GM23338 (cell line): ENCODE results near the gene COL18A1. TPM values are rescaled to one million over a fixed set of nuclear protein-coding genes. Genes with fewer than 3 reads are reported as not detected.
A peak's percentile ranks its signal among the peaks of the same experiment; 100 is the strongest.

Experiments used
- ATAC-seq: fragments of 200-7000 bp; cut with Tn5 transposase; 3 replicates; pipeline ENCODE4 v1.9.1; 2020
- DNase-seq: peaks from one replicate; pipeline ENCODE4 v3.0.0-alpha.2; 2015; ENCODE audit warnings: low spot score
- H2AFZ ChIP-seq: fragments of 200-600 bp; sonication (generic); 2 replicates; pipeline ENCODE4 v1.8.0; 2016; ENCODE audit warnings: antibody characterized with exemption, mild to moderate bottlenecking, moderate library complexity
- H3F3A ChIP-seq: fragments of 200-600 bp; sonication (generic); replicated peaks from 2 replicates; pipeline ENCODE4 v1.8.0; 2017; ENCODE audit warnings: antibody characterized with exemption, mixed run types, low read depth
- H3K27ac ChIP-seq: fragments of 200-600 bp; sonication (generic); 2 replicates; pipeline ENCODE4 v1.6.1; 2016; ENCODE audit warnings: low read depth
- H3K27me3 ChIP-seq: fragments of 200-600 bp; sonication (generic); 2 replicates; pipeline ENCODE4 v1.8.0; 2016; ENCODE audit warnings: mild to moderate bottlenecking, mixed run types, moderate library complexity; ENCODE audit not compliant: insufficient read depth
- H3K36me3 ChIP-seq: fragments of 200-600 bp; sonication (generic); 2 replicates; pipeline ENCODE4 v1.8.0; 2016; ENCODE audit warnings: mild to moderate bottlenecking; ENCODE audit not compliant: insufficient read depth
- H3K4me1 ChIP-seq: fragments of 200-600 bp; sonication (generic); 2 replicates; pipeline ENCODE4 v1.8.0; 2016; ENCODE audit warnings: mild to moderate bottlenecking, moderate library complexity; ENCODE audit not compliant: insufficient read depth
- H3K4me2 ChIP-seq: fragments of 200-600 bp; sonication (generic); 2 replicates; pipeline ENCODE4 v1.7.1; 2017; ENCODE audit warnings: mixed run types
- H3K4me3 ChIP-seq: fragments of 200-600 bp; sonication (generic); 2 replicates; pipeline ENCODE4 v1.6.1; 2016; ENCODE audit warnings: mixed run types
- H3K79me2 ChIP-seq: fragments of 200-600 bp; sonication (generic); replicated peaks from 2 replicates; pipeline ENCODE4 v1.8.0; 2017; ENCODE audit warnings: mild to moderate bottlenecking; ENCODE audit not compliant: insufficient read depth
- H3K9me2 ChIP-seq: fragments of 200-600 bp; sonication (generic); 2 replicates; pipeline ENCODE4 v1.8.0; 2017; ENCODE audit not compliant: insufficient read depth
- H4K20me1 ChIP-seq: fragments of 200-600 bp; sonication (generic); replicated peaks from 2 replicates; pipeline ENCODE4 v1.8.0; 2017; ENCODE audit warnings: mild to moderate bottlenecking; ENCODE audit not compliant: insufficient read depth
- H3K27ac Mint-ChIP-seq: 2 replicates; pipeline ENCODE4 v1.8.0; 2020; ENCODE audit warnings: inconsistent platforms, mild to moderate bottlenecking, moderate library complexity, mixed read lengths
- H3K27me3 Mint-ChIP-seq: 3 replicates; pipeline ENCODE4 v1.8.0; 2022; ENCODE audit warnings: low read depth, mild to moderate bottlenecking, moderate library complexity, mixed read lengths, inconsistent platforms; ENCODE audit not compliant: insufficient read depth, poor library complexity
- H3K36me3 Mint-ChIP-seq: 3 replicates; pipeline ENCODE4 v1.8.0; 2021; ENCODE audit warnings: low read depth, mild to moderate bottlenecking, inconsistent platforms, moderate library complexity, mixed read lengths
- H3K4me1 Mint-ChIP-seq: 3 replicates; pipeline ENCODE4 v1.8.0; 2020; ENCODE audit warnings: mild to moderate bottlenecking, inconsistent platforms, mixed read lengths
- H3K4me3 Mint-ChIP-seq: 3 replicates; pipeline ENCODE4 v1.8.0; 2021; ENCODE audit warnings: moderate library complexity, mild to moderate bottlenecking, inconsistent platforms, mixed read lengths
- H3K9me3 Mint-ChIP-seq: 3 replicates; pipeline ENCODE4 v1.8.0; 2020; ENCODE audit warnings: moderate library complexity, mild to moderate bottlenecking, inconsistent platforms, mixed read lengths
- CREB1 ChIP-seq: fragments of 250-450 bp; sonication (Bioruptor Pico); IDR thresholded peaks from 2 replicates; pipeline ENCODE4 v1.5.0; 2020; ENCODE audit warnings: low read depth, mild to moderate bottlenecking, moderate library complexity
- EZH2 ChIP-seq: fragments of 200-600 bp; sonication (generic); IDR thresholded peaks from one replicate; pipeline ENCODE4 v1.8.0; 2017; ENCODE audit warnings: antibody characterized with exemption, mild to moderate bottlenecking, low read depth; ENCODE audit not compliant: unreplicated experiment
- JUNB ChIP-seq: IDR thresholded peaks from one replicate; pipeline ENCODE4 v1.6.1; 2016; ENCODE audit warnings: antibody characterized with exemption; ENCODE audit not compliant: unreplicated experiment
- POLR2AphosphoS5 ChIP-seq: IDR thresholded peaks from 2 replicates; pipeline ENCODE4 v1.6.1; 2016; ENCODE audit warnings: antibody characterized with exemption, low read depth
- STAT1 ChIP-seq: IDR thresholded peaks from one replicate; pipeline ENCODE4 v1.6.1; 2016; ENCODE audit warnings: antibody characterized with exemption; ENCODE audit not compliant: unreplicated experiment
- ZNF114 ChIP-seq: fragments of 250-450 bp; sonication (Bioruptor Pico); IDR thresholded peaks from 2 replicates; pipeline ENCODE4 v1.5.0; 2020; ENCODE audit warnings: mild to moderate bottlenecking, moderate library complexity
- polyA plus RNA-seq: library from polyadenylated mRNA; unstranded; fragments of >200 nt; fragmentation: Nextera tagmentation; extraction: Ambion mirVana; gene quantifications from 2 replicates; pipeline ENCODE4 v1.2.1, GENCODE V29; 2016
- total RNA-seq: library from RNA; depleted of rRNA; stranded (reverse); fragments of >200 nt; shearing (Covaris generic); gene quantifications from 2 replicates; pipeline ENCODE4 v1.2.3, GENCODE V29; 2014
- TF ChIP-seq, protein P1 (sequence below): fragments of 250-450 bp; sonication (Bioruptor Pico); IDR thresholded peaks from 2 replicates; pipeline ENCODE4 v1.5.0; 2020; ENCODE audit warnings: mild to moderate bottlenecking, moderate library complexity
- TF ChIP-seq, protein P2 (sequence below), 2 experiments: fragments of 200-600 bp in 1 of 2; sonication (generic) in 1 of 2; conservative IDR thresholded peaks; 2 replicates each; pipeline versions ENCODE4 v1.5.1 to v1.6.1; 2016 to 2017; ENCODE audit warnings: antibody characterized with exemption in 2 of 2, low read depth in 2 of 2, mild to moderate bottlenecking in 2 of 2, moderate library complexity in 1 of 2
- TF ChIP-seq, protein P3 (sequence below): IDR thresholded peaks from 2 replicates; pipeline ENCODE4 v1.6.1; 2016; ENCODE audit warnings: antibody characterized with exemption

COL18A1 gene
- total and polyA plus RNA-seq, 2 experiments from 2014 or later: 38.4 to 430 TPM

DNA sequence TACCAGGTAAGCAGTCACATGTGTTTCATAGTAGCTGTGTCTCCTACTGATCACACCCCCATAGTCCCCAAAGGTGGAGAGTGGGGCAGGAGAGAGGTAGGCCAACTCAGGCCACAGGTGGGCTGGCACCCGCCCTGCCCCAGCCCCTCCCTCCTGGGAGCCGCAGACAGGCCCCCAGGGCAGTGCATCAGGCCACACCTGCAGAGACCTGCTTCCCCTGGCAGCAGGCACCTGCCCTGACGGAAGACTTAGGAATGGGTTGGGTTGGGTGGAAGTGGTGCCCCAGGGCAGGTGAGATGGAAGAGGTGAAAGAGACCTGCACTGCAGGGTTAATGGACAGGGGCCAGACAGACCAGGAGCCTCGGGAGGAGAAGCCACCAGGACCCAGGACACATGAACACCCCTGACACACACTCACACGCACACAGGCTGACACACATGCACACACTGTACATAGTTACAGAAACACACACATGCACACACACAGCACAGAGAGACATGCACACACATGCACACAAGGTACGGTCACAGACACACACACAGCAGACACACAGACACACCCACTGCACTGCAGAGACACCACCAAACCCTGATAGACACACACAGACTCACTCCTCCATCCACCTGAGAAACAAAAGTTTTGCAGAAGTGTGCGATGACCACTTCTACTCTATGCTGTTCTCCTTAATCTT, 1.7 kb upstream of the COL18A1 start (continued):
- TF ChIP-seq, protein P1, sequence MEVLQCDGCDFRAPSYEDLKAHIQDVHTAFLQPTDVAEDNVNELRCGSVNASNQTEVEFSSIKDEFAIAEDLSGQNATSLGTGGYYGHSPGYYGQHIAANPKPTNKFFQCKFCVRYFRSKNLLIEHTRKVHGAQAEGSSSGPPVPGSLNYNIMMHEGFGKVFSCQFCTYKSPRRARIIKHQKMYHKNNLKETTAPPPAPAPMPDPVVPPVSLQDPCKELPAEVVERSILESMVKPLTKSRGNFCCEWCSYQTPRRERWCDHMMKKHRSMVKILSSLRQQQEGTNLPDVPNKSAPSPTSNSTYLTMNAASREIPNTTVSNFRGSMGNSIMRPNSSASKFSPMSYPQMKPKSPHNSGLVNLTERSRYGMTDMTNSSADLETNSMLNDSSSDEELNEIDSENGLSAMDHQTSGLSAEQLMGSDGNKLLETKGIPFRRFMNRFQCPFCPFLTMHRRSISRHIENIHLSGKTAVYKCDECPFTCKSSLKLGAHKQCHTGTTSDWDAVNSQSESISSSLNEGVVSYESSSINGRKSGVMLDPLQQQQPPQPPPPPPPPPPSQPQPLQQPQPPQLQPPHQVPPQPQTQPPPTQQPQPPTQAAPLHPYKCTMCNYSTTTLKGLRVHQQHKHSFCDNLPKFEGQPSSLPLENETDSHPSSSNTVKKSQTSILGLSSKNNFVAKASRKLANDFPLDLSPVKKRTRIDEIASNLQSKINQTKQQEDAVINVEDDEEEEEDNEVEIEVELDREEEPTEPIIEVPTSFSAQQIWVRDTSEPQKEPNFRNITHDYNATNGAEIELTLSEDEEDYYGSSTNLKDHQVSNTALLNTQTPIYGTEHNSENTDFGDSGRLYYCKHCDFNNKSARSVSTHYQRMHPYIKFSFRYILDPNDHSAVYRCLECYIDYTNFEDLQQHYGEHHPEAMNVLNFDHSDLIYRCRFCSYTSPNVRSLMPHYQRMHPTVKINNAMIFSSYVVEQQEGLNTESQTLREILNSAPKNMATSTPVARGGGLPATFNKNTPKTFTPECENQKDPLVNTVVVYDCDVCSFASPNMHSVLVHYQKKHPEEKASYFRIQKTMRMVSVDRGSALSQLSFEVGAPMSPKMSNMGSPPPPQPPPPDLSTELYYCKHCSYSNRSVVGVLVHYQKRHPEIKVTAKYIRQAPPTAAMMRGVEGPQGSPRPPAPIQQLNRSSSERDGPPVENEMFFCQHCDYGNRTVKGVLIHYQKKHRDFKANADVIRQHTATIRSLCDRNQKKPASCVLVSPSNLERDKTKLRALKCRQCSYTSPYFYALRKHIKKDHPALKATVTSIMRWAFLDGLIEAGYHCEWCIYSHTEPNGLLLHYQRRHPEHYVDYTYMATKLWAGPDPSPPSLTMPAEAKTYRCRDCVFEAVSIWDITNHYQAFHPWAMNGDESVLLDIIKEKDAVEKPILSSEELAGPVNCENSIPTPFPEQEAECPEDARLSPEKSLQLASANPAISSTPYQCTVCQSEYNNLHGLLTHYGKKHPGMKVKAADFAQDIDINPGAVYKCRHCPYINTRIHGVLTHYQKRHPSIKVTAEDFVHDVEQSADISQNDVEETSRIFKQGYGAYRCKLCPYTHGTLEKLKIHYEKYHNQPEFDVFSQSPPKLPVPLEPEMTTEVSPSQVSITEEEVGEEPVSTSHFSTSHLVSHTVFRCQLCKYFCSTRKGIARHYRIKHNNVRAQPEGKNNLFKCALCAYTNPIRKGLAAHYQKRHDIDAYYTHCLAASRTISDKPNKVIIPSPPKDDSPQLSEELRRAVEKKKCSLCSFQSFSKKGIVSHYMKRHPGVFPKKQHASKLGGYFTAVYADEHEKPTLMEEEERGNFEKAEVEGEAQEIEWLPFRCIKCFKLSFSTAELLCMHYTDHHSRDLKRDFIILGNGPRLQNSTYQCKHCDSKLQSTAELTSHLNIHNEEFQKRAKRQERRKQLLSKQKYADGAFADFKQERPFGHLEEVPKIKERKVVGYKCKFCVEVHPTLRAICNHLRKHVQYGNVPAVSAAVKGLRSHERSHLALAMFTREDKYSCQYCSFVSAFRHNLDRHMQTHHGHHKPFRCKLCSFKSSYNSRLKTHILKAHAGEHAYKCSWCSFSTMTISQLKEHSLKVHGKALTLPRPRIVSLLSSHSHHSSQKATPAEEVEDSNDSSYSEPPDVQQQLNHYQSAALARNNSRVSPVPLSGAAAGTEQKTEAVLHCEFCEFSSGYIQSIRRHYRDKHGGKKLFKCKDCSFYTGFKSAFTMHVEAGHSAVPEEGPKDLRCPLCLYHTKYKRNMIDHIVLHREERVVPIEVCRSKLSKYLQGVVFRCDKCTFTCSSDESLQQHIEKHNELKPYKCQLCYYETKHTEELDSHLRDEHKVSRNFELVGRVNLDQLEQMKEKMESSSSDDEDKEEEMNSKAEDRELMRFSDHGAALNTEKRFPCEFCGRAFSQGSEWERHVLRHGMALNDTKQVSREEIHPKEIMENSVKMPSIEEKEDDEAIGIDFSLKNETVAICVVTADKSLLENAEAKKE (CRISPR knock-in tag): no peak
- TF ChIP-seq ZNF114 (no peak), CREB1 (CRISPR knock-in tag) (no peak), POLR2AphosphoS5 (no peak), STAT1 (no peak)

DNA sequence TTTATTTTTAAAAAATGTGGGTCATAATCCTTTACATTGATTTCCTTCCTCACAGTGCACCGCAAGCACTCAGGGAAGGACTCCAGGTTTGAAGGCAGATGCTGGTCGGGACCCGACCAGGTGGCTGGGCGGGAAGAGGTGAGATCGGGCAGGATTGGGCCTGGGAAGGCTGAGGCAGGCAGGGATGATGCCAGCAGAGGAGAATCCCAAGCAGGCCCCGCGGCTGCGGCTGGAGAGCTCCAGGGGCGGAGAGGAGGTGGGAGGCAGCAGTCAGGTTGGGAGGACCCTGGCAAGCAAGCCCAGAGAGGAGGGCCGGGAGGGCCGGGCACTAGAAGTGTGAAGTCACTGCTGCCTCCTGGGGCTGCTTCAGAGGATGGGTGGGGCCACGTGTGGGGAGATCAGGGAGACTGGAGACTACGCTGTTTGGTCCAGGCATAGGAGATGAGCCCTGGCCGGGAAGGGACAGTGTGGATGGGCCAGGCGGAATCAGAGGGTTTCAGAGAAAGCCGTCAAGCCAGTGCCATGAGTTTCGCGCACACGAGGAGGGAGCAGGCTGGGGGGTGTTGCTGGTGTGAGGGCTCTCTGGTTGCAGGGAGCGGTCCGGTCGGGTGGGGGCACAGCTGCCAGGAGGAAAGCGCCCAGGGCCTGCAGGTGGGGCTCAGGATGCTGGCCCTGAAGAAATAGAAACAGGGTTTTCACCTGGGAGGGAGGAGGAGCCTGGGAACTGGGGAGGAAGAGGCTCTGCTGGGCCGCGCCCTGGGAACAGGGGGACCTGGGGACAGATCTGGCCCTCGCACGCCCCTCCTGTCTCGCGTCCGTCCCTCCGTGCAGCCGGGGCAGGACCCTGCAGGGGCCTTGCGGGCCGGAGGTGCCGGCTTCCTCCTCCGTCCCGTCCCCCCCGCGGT, 888 bp upstream of the COL18A1 start:
- peaks cover 32% of the 10 kb centered on the region for H3K79me2 ChIP-seq
- Mint-ChIP-seq H3K9me3 (peaks cover 18% of the 10 kb centered on the region), H3K4me3 (peak overlapping the region; percentile 82), H3K4me1 (peaks cover 46% of the 10 kb centered on the region), H3K27me3 (peaks cover 29% of the 10 kb centered on the region), H3K27ac (peak overlapping the region; percentile 87), H3K36me3 (peaks cover 25% of the 10 kb centered on the region)
- ATAC-seq: peak; percentile 25
- peak overlapping the region; percentile 85 for H3K4me3 ChIP-seq
- no peaks in the 10 kb centered on the region for H3K36me3 ChIP-seq
- peak overlapping the region; percentile 83 for H2AFZ ChIP-seq
- DNase-seq: peak; percentile 80
- H3K9me2 ChIP-seq: 0 out of 2 replicates have a peak, but pooled peaks cover 3% of the 10 kb centered on the region
- H3K4me1 ChIP-seq: peaks cover 30% of the 10 kb centered on the region
- peaks cover 11% of the 10 kb centered on the region for H4K20me1 ChIP-seq
- no peak overlapping the region; the same call in 1 of the 2 replicates for H3K27ac ChIP-seq
- peak overlapping the region; percentile 90 for H3K4me2 ChIP-seq
- peaks cover 5% of the 10 kb centered on the region; the same call in 1 of the 2 replicates for H3K27me3 ChIP-seq
- TF ChIP-seq POLR2AphosphoS5: no peak
- TF ChIP-seq JUNB: no peak
- no peak for TF ChIP-seq EZH2
- no peak for TF ChIP-seq STAT1
- TF ChIP-seq, protein P2, sequence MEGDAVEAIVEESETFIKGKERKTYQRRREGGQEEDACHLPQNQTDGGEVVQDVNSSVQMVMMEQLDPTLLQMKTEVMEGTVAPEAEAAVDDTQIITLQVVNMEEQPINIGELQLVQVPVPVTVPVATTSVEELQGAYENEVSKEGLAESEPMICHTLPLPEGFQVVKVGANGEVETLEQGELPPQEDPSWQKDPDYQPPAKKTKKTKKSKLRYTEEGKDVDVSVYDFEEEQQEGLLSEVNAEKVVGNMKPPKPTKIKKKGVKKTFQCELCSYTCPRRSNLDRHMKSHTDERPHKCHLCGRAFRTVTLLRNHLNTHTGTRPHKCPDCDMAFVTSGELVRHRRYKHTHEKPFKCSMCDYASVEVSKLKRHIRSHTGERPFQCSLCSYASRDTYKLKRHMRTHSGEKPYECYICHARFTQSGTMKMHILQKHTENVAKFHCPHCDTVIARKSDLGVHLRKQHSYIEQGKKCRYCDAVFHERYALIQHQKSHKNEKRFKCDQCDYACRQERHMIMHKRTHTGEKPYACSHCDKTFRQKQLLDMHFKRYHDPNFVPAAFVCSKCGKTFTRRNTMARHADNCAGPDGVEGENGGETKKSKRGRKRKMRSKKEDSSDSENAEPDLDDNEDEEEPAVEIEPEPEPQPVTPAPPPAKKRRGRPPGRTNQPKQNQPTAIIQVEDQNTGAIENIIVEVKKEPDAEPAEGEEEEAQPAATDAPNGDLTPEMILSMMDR (conservative IDR thresholded peaks at IDR 0.05; ENCODE audit: low read depth in 2 of 2): no peak
- TF ChIP-seq, protein P3, sequence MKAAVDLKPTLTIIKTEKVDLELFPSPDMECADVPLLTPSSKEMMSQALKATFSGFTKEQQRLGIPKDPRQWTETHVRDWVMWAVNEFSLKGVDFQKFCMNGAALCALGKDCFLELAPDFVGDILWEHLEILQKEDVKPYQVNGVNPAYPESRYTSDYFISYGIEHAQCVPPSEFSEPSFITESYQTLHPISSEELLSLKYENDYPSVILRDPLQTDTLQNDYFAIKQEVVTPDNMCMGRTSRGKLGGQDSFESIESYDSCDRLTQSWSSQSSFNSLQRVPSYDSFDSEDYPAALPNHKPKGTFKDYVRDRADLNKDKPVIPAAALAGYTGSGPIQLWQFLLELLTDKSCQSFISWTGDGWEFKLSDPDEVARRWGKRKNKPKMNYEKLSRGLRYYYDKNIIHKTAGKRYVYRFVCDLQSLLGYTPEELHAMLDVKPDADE: no peak
- H3F3A ChIP-seq: peaks cover 30% of the 10 kb centered on the region
